ENCODE data around the gene SLC38A10. TPM values are rescaled to one million over a fixed set of nuclear protein-coding genes. Genes with fewer than 3 reads are reported as not detected.
A peak's percentile ranks its signal among the peaks of the same experiment; 100 is the strongest.

Gene SLC38A10
- total and polyA plus RNA-seq, 2 of the 13 experiments (the other 11 are each of a cell fraction or from before 2014, with no cell fraction given): 23.4 to 55.8 TPM

DNA sequence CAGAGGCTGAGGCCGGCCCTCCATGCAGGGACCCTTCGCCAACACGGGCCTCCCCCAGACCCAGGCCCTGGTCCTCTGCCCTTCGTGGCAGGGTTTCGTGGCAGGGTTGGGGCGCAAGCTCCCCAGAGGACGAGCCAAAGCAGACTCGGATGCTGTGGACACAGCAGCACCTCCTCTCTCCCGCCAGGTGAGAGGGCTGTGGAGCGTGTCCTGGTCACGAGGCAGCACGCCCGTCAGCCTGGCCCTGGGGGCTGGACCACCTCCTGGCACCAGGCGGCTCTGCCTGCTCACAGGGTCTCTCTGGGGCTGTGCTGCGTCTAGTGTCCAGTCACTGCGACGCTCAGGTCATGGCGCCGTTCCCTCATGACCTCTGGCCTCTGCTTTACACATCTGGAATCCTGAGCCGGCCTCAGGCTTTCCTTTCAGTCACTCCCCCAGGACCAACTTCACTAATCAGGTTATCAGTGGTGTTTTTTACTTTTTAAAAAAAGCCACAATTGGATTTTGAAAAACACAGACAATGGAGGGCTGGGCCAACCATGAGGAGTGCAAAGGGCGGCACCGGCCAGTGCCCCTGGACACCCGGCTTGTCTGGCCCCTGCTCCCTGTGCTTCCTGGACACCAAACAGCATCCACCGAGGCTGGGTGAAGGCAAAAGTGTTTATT is 50.6 kb downstream of the SLC38A10 start (continued):
- TF ChIP-seq NFRKB (IDR thresholded peaks at IDR 0.05) (no peak), BRCA1 (CRISPR knock-in tag; IDR thresholded peaks at IDR 0.05) (no peak), ZNF652 (CRISPR knock-in tag; IDR thresholded peaks at IDR 0.05; ENCODE audit: borderline replicate concordance, low read depth) (no peak), ZBTB4 (CRISPR knock-in tag; IDR thresholded peaks at IDR 0.05; ENCODE audit: borderline replicate concordance) (peak; percentile 51; the same call in 1 of the 2 replicates), CREB1 (IDR thresholded peaks at IDR 0.05) (no peak), CREB1 (CRISPR knock-in tag; IDR thresholded peaks at IDR 0.05) (no peak), ZFX (CRISPR knock-in tag; IDR thresholded peaks at IDR 0.05; ENCODE audit: low read depth) (no peak), JUN (CRISPR knock-in tag; IDR thresholded peaks at IDR 0.05) (no peak), ELF1 (CRISPR knock-in tag; IDR thresholded peaks at IDR 0.05) (no peak), PRPF4 (IDR thresholded peaks at IDR 0.05; ENCODE audit: low read depth, low read length, poor library complexity, severe bottlenecking) (no peak), IRF2 (CRISPR knock-in tag; IDR thresholded peaks at IDR 0.05) (no peak), RAD21 (CRISPR knock-in tag; IDR thresholded peaks at IDR 0.05) (no peak), HDAC2 (CRISPR knock-in tag; IDR thresholded peaks at IDR 0.05) (no peak), ZFY (CRISPR knock-in tag; IDR thresholded peaks at IDR 0.05) (peak; percentile 11; the same call in 1 of the 2 replicates), ZNF670 (CRISPR knock-in tag; IDR thresholded peaks at IDR 0.05; ENCODE audit: borderline replicate concordance) (0 out of 2 replicates have a peak, but pooled peaks have one; percentile 35), CHD4 (IDR thresholded peaks at IDR 0.05; ENCODE audit: borderline replicate concordance, low read length) (no peak), ZNF274 (CRISPR knock-in tag; IDR thresholded peaks at IDR 0.05) (no peak), ZKSCAN5 (CRISPR knock-in tag; IDR thresholded peaks at IDR 0.05) (no peak), KMT2A (CRISPR knock-in tag; IDR thresholded peaks at IDR 0.05) (0 out of 2 replicates have a peak, but pooled peaks have one; percentile 23), SMYD3 (CRISPR knock-in tag; IDR thresholded peaks at IDR 0.05) (peak; percentile 65; the same call in 1 of the 2 replicates), ZNF30 (CRISPR knock-in tag; IDR thresholded peaks at IDR 0.05) (no peak), DNMT1 (CRISPR knock-in tag; IDR thresholded peaks at IDR 0.05) (no peak), PRMT3 (CRISPR knock-in tag; IDR thresholded peaks at IDR 0.05; ENCODE audit: borderline replicate concordance, low read depth) (no peak)
- TF ChIP-seq, protein P1, sequence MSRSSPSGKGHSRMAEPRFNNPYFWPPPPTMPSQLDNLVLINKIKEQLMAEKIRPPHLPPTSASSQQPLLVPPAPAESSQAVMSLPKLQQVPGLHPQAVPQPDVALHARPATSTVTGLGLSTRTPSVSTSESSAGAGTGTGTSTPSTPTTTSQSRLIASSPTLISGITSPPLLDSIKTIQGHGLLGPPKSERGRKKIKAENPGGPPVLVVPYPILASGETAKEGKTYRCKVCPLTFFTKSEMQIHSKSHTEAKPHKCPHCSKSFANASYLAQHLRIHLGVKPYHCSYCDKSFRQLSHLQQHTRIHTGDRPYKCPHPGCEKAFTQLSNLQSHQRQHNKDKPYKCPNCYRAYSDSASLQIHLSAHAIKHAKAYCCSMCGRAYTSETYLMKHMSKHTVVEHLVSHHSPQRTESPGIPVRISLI (CRISPR knock-in tag; IDR thresholded peaks at IDR 0.05; ENCODE audit: borderline replicate concordance): peak; percentile 47; the same call in 1 of the 2 replicates
- TF ChIP-seq, protein P2, sequence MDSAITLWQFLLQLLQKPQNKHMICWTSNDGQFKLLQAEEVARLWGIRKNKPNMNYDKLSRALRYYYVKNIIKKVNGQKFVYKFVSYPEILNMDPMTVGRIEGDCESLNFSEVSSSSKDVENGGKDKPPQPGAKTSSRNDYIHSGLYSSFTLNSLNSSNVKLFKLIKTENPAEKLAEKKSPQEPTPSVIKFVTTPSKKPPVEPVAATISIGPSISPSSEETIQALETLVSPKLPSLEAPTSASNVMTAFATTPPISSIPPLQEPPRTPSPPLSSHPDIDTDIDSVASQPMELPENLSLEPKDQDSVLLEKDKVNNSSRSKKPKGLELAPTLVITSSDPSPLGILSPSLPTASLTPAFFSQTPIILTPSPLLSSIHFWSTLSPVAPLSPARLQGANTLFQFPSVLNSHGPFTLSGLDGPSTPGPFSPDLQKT (CRISPR knock-in tag; IDR thresholded peaks at IDR 0.05; ENCODE audit: borderline replicate concordance): no peak

Data from HepG2 (cell line).